Retinal pigment epithelial cell (primary cell): ENCODE measurements around the gene LRRC36.

ENCODE experiments used
- DNase-seq: peaks from one replicate; pipeline ENCODE4 v3.0.0-alpha.2; 2010; ENCODE audit warnings: low read depth
- H3K4me3 ChIP-seq: 2 replicates; pipeline ENCODE4 v1.5.1; 2011; ENCODE audit warnings: mild to moderate bottlenecking, low read length, control low read depth, moderate library complexity
- CTCF ChIP-seq: conservative IDR thresholded peaks from 2 replicates; pipeline ENCODE4 v1.5.1; 2011; ENCODE audit warnings: low read depth, low read length, control low read depth, inconsistent platforms

Gene LRRC36

DNA sequence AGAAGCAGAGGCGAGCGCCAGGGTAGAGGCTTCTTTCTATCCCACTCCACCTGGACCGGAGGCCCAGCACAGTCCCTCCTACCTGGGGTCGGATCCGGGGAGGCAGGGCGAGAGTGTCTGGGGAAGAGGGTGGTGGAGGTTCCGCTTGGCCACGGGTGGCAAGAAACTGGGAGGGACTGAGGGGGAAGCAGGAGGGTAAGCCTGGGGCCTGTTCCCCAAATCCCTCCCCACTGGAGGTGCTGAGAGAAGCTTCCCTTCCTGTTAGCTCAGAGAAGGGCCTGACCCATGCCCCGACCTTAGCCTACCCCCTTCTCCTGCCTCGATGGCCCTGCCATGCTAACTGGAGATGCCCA, 68.5 kb downstream of the LRRC36 start:
- no peak for TF ChIP-seq CTCF
- H3K4me3 ChIP-seq: no peak overlapping the region
- no peak for DNase-seq

- H3K4me3 ChIP-seq: no peak overlapping the region
- no peak for DNase-seq
- no peak for TF ChIP-seq CTCF
Measured at GRCh38 chr16:67395458-67396158, 69.0 kb downstream of the LRRC36 start.

GRCh38 chr16:67396159-67397035, 69.8 kb downstream of the LRRC36 start:
- TF ChIP-seq CTCF: no peak
- DNase-seq: peak; percentile 49
- H3K4me3 ChIP-seq: no peak overlapping the region

DNA sequence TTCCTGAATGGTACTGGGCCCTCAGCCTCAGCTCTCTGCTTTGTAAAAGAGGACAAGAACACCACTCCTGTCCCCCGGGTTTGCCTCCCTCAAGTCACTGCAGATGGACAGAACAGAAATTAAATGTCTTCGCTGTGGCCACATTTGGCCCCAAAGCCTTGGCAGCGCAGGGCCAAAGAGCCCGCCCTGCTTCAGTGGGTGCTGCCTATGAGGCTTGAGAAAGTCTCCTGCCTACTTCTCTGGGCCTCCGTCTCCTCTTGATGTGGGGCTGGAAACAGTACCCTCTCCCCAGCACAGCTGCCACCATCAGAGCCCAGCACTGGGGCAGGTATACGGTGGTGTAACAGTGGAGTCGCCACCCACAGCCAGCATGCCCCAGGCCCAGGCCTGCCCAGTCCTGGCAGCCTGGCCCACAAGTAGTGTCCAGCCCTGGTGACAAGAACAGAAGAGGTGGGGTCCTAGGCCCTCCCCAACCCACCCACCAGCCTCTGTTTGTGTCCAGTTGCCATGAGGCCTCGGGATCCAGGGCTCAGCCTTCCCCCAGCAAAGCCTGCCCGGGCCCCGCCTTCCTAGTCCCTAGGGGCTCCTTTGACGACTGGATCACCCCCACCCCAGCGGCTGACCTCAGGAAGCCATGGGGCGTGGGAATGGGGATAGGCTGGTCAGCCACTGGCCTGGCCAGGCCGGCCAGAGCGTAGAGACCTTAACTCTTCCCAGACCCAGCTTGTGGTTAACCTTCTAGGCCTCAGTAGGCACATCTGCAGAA, 70.6 kb downstream of the LRRC36 start:
- DNase-seq: no peak

GRCh38 chr16:67397812-67398545, 71.4 kb downstream of the LRRC36 start:
- DNase-seq: no peak
- peak; percentile 16 for TF ChIP-seq CTCF
- H3K4me3 ChIP-seq: no peak overlapping the region

More for the DNA sequence above, 70.6 kb downstream of the LRRC36 start:
- no peak overlapping the region for H3K4me3 ChIP-seq
- TF ChIP-seq CTCF: no peak

DNA sequence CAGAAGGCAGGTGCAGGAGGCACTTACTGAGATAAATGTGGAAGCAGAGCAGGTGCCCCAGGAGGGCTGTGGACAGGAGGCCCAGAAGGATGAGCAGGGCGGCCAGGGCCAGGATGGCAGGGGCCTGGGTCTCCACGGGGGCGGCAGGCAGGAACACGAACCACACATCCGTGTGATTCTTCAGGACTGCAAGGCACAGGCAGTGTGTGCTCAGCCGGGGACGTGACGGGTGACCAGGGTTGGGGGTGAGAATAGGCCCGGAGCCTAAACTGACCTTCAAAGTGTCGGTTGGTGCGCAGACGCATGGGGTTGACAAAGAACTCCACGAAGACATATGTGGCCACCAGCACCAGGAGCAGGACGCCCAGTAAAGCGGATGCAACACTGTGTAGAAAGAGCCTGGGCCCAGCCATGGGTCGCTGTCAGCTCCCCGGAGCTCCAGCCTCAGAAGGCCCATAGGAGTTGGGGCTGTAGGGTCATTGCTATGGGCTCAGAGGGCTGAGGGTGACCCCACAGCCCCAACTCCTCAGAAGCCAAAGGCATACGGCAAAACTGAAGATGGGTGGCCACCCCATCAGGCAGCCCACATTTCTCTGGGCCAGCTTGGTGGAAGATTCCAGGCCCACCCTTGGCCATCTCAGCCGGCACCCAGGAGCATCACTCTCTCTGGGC, 72.1 kb downstream of the LRRC36 start:
- no peak for TF ChIP-seq CTCF
- no peak for DNase-seq
- no peak overlapping the region for H3K4me3 ChIP-seq
